ENCODE data around the gene TRIP10.
A peak's percentile ranks its signal among the peaks of the same experiment; 100 is the strongest.
"Not testable (repeated sequence)": the region's sequence is repeated elsewhere in the genome, so short reads cannot be mapped to it uniquely, and the experiment has no call there.

Gene TRIP10

DNA sequence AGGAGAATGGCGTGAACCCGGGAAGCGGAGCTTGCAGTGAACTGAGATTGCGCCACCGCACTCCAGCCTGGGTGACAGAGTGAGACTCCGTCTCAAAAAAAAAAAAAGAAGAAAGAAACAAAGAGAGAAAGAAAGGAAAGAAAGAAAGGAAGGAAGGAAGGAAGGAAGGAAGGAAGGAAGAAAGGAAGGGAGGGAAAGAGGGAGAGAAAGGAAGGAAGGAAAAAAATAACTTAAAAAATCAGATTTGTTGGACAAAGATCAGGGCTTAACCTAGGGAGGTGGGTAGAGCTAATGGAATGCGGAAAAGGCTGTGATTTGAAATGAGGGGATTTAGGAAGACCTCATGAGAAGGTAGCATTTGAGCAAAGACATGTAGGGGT is 32.2 kb downstream of the TRIP10 start:
- not testable (repeated sequence) for DNase-seq

DNA sequence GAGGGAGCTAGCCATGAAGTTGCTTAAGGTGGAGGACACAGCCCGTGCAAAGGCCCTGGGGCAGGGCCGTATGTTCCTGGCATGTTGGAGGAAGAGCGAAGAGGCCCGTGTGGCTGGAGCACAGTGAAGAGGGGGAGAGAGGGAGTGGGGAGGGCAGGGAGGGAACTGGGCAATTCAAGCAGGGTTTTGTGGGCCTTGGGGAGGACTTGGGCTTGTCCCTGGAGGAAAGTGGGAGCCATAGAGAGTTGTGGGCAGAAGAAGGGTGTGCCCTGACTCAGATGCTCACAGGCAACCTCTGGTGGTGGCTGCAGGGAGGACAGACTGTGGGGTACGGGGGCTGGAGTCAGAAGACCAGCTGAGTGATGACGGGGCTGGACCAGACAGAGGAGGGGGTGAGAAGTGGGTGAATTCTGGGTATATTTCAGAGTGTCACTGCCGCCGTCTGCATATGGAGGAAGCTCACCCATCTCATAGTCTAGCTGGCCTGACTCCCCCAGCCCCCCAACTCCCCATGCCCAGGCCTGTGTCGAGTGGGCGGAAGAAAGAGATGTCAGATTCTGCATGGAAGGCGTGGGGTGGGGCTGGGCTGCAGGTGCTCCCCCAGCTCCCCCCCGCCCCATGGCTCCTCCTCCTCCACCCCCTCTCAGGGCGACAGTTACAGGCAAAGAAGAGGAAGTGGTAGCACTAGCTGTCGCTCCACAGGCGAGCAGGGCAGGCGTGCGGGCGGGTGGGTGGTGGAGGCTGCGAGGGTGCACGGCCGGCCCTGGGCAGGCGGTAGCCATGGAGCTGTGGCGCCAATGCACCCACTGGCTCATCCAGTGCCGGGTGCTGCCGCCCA is 32.8 kb downstream of the TRIP10 start, which contains the start of gene VAV1:
Gene VAV1 (plus strand): TSS at position 681 of the 838 bp plus-strand sequence. CDS start 100 bp downstream, at position 781.
- DNase-seq, result peak; percentile 54 to 95 (median 74)

- peak in 1 of 5 experiments; percentile 16 for DNase-seq
These were observed 33.4 kb downstream of the TRIP10 start for GRCh38 chr19:6772866-6773322.

GRCh38 chr19:6773323-6773931 is 33.9 kb downstream of the TRIP10 start:
- peak; percentile 21 to 64 (median 43) for DNase-seq

GRCh38 chr19:6774821-6775707 is 35.6 kb downstream of the TRIP10 start:
- no peak for DNase-seq

GRCh38 chr19:6776045-6776444 is 36.6 kb downstream of the TRIP10 start:
- DNase-seq, result not testable (repeated sequence)

DNA sequence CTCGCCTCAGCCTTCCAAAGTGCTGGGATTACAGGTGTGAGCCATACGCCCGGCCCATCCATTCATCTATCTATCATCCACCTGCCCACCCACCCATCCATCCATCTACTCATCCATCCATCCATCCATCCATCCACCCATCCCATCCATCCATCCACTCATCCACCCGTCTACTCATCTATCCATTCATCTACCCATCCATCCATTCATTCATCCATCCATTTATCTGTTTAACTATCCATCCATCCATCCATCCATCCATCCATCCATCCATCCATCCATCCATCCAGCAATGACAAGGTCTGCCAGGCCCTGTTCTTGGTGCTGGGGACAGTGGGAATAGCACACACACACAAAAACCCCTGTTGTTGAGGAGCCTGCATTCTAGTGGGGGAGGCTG is 37.5 kb downstream of the TRIP10 start:
- no peak for DNase-seq

- DNase-seq, result no peak
These were observed 38.0 kb downstream of the TRIP10 start for GRCh38 chr19:6777434-6777833.

DNA sequence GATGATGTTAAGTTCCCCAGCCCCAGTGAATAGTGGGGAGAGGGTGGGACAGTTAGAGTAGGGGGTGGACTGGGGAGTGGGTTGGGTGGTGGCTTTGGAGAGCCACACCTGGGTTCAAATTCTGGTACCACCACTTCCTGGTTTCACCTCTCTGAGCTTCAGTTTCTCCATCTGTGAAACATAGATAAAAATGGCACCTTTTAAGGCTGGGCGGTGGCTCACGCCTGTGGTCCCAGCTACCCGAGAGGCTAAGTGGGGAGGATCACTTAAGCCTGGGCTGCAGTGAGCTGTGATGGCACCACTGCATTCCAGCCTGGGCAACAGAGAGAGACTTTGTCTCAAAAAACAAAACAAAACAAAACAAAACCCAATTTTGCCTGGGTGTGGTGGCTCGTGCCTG is 38.9 kb downstream of the TRIP10 start:
- DNase-seq, result peak in 1 of 5 experiments; percentile 26

DNA sequence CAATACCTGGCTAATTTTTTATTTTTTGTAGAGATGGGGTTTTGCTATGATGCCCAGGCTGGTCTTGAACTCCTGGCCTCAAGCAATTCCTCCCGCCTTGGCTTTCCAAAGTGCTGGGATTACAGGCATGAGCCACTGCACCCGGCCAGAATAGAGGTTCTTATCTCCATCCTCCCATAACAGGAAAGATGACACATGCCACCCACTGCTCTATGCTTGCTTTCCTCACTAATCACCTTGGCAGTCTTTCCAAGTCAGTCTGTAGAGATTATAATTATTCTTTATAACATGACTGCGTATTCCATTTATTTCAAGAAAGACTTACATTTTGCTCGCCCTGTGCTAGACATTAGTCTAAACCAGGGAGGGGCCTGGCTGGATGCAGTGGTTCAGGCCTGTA is 39.7 kb downstream of the TRIP10 start:
- no peak for DNase-seq

DNA sequence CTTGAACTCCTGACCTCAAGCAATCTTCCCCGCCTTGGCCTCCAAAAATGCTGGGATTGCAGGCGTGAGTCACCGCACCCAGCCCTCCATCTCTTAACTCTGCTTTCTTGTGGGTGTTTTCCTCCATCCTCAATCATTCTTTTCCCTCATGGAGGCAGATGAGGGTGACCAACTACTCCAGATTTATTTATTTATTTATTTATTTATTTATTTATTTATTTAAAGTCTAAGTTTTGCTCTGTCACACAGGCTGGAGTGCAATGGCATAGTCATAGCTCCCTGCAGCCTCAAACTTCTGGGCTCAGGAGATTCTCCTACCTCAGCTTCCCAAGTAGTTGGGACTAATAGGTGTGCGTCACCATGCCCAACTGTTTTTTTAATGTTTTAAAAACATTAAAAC is 47.9 kb downstream of the TRIP10 start:
- no peak for DNase-seq

DNA sequence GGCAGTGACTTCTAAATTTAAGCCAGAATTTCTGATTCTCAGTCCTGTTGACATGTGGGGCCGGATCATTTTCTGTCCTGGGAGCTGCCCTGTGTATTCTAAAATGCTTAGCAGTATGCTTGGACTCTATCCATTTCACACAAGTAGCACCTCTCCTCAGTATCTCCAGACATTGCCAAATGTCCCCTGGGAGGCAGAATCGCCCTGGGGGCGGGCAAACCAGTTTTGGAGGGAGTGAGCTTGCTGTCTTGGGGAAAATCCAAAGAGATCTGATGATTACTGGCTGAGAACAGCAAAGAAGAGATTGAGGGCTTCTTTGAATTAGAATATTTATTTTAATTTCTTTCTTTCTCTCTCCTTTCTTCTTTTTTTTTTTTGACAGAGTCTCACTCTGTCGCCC is 49.4 kb downstream of the TRIP10 start:
- DNase-seq, result no peak

DNA sequence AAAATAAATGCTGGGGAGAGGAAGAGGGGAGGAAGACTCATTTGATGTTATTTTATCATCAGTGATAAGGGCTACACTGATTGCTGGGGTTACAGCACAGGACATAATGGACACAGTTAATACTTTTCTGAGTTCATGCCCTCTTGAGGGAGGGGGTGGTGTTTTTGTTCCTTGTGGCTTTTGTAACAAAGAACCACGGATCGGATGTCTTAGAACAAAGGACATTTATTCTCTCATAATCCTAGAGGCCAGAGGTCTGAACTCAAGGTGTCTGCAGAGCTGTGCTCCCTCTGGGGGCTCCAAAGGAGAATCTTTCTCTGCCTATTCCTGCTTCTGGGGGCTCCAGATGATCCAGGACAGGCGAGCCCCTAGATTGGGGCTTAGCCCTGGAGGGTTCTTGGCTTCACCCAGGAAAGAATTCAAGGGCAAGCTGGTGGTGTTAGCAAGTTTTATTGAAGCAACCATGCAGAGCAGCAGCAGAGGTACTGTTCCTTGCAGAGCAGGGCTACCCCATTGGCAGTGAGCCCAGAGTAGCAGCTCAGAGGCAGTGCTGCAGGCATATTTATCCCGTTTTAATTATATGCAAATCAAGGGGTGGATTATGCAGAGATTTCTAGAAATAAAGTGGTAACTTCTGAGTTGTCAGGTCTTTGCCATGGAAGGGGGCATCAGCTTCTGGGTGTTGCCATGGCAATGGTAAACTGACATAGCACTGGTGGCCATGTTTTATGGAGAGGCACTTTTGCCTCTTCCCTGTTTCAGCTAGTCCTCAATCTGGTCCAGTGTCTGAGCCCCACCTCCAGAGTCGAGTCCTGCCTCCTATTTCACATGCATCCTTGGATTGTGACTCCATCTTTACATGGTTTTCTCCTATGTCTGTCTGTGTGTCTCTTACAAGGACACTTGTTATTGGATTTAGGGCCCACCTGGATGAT is 51.0 kb downstream of the TRIP10 start:
- no peak for DNase-seq

DNA sequence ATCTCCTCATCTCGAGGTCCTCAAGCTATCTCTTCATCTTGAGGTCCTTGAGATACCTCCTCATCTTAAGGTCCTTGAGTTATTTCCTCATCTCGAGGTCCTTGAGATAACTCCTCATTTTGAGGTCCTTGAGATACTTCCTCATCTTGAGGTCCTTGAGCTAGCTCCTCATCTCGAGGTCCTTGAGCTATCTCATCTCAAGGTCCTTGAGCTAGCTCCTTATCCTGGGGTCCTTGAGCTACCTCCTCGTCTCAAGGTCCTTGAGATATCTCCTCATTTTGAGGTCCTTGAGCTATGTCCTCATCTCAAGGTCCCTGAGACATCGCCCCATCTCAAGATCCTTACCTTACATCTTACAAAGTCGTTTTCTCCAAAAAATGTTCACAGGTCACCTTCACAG is 51.8 kb downstream of the TRIP10 start:
- DNase-seq, result no peak

GRCh38 chr19:6793411-6793810 is 53.9 kb downstream of the TRIP10 start:
- DNase-seq, result no peak

DNA sequence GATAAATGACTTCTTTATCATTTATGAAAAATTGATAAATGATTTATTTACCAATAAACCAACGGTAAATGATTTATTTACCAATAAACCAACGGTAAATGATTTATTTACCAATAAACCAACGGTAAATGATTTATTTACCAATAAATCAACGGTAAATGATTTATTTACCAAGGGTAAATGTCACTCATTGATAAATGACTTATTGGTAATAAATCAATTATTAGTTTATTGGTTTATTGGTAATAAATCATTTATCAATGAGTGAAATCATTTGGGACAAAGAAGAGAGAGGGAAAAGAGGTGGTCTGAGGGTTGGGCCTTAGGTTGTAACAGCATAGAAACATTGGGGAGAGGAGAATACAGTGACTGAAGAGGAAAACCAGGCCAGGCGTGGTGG is 54.5 kb downstream of the TRIP10 start:
- DNase-seq, result no peak

DNA sequence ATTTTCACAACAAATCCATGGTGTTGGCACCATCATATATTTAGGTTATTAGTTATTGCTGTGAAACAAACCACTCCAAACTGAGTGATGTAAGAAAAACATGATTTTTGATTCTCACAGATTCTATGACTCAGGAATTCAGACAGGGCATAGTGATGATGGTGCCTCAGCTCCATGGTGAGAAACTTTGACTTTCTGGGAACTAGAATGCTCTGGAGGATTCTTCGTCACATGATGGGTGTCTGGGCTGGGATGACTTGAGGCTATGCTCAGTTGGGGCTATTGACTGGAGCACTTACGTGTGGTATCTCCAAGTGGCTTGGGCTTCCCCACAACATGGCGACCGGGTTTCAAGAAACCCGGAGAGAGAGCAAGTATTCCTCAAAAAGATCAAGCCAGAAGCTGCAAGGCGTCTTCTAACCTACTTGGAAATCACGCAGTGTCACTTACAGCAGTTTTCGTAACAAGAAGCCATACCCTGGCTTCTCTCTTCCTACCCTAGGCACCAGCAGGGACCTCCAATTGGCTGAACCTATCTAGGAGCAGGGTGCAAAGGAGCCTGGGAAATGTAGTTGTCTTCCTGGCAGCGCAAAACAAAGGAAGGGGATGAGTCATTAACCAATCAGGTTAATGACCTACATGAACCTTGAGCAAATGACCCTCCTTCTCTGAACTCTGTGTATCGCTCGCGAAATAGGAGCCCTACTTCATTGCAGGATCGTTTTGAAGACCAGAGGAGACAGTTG is 55.4 kb downstream of the TRIP10 start:
- DNase-seq, result no peak

GRCh38 chr19:6796278-6796677 is 56.8 kb downstream of the TRIP10 start:
- no peak for DNase-seq

DNA sequence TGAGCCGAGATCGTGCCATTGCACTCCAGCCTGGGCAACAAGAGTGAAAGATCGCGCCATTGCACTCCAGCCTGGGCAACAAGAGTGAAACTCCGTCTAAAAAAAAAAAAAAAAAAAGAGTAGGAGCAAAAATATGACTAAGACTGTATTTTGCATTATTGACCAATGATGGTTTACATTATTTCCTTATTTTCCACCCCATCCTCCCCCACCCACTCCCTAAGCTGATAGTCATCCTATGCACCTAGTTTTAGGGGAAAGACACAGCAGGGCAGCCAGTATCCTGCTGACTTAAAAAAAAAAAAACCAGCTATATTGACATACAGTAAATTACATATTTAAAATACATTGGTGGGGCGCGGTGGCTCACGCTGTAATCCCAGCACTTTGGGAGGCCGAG is 58.2 kb downstream of the TRIP10 start:
- DNase-seq, result no peak

DNA sequence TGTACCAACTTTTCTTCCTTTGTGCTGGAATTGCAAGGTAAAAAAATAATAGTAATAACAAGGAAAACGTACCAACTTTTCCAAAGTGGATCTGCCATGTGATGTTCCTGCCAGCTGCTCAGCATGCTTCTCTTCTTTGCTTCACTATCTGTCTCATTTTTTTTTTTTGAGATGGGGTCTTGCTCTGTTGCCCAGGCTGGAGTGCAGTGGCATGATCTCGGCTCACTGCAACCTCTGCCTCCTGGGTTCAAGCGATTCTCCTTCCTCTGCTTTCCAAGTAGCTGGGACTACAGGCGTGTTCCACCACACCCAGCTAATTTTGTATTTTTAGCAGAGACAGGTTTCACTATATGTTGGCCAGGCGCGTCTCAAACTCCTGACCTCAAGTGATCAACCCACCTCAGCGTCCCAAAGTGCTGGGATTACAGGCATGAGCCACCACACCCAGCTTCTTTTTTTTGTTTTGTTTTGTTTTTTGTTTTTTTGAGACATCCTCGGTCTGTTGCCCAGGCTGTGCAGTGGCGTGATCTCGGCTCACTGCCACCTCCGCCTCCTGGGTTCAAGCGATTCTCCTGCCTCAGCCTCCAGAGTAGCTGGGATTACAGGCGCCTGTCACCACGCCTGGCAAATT is 60.8 kb downstream of the TRIP10 start:
- peak in 1 of 5 experiments; percentile 27 for DNase-seq

Data from T-helper 2 cell (primary cell).